ENCODE data around the gene GNMT.

GRCh38 chr6:43009124-43009523 is 48.6 kb downstream of the GNMT start:
- TF ChIP-seq POLR2A (IDR thresholded peaks at IDR 0.05; ENCODE audit: low read depth, low read length) (no peak), TAF1 (IDR thresholded peaks at IDR 0.05; ENCODE audit: low read depth, low read length) (no peak), POLR2AphosphoS5 (IDR thresholded peaks at IDR 0.05; ENCODE audit: low read depth, low read length) (no peak), PAX5 (IDR thresholded peaks at IDR 0.05; ENCODE audit: insufficient read depth, low read length, severe bottlenecking) (no peak)

Measured in GM12891 (cell line).